Measurements from ENCODE around the gene BTNL3. TPM values are rescaled to one million over a fixed set of nuclear protein-coding genes. Genes with fewer than 3 reads are reported as not detected.

Gene BTNL3
- total RNA-seq, 1 experiment from 2014 or later = not detected

- DNase-seq (ENCODE audit: unreplicated experiment) = no peak
- Mint-ChIP-seq H3K36me3 (ENCODE audit: insufficient read depth, unreplicated experiment) (no peaks in the 10 kb centered on the region), H3K27me3 (ENCODE audit: insufficient read depth, unreplicated experiment) (no peaks in the 10 kb centered on the region), H3K4me3 (ENCODE audit: unreplicated experiment) (no peak overlapping the region), H3K27ac (ENCODE audit: low read depth, unreplicated experiment) (no peak overlapping the region), H3K4me1 (ENCODE audit: insufficient read depth, unreplicated experiment) (no peaks in the 10 kb centered on the region), H3K9me3 (ENCODE audit: unreplicated experiment) (peaks cover 8% of the 10 kb centered on the region)
- CTCF ChIA-PET = interaction anchor here (1.1 kb wide), 1 partner anchor 257 kb away, joined by 3 read pairs; no protein-coding TSS in a partner anchor
- BruUV-seq (replicated peaks) = no TSS peak
- no peak for TF ChIP-seq CTCF (IDR thresholded peaks at IDR 0.05; ENCODE audit: unreplicated experiment)
- intact Hi-C loops (cut with micrococcal nuclease) = no loop called here
- POLR2A ChIA-PET = interaction anchor here (0.7 kb wide), 1 partner anchor 182 kb away, joined by 3 read pairs; no protein-coding TSS in a partner anchor
Observed at GRCh38 chr5:180975338-180975737, 13.3 kb upstream of the BTNL3 start.

GRCh38 chr5:180976518-180976917 is 12.1 kb upstream of the BTNL3 start:
- intact Hi-C loops (cut with micrococcal nuclease) = no loop called here
- no peak overlapping the region for H3K4me3 Mint-ChIP-seq (ENCODE audit: unreplicated experiment)
- ChIA-PET POLR2A (interaction anchor here (0.7 kb wide), 1 partner anchor 115 kb away, joined by 3 read pairs; the partner anchor contains the start of gene ZFP62), CTCF (interaction anchor here (0.6 to 1.1 kb wide), 3 partner anchors 42 to 258 kb away, joined by 3 read pairs; no protein-coding TSS in a partner anchor)
- no peak overlapping the region for H3K27ac Mint-ChIP-seq (ENCODE audit: low read depth, unreplicated experiment)
- no peaks in the 10 kb centered on the region for H3K36me3 Mint-ChIP-seq (ENCODE audit: insufficient read depth, unreplicated experiment)
- no TSS peak for BruUV-seq (replicated peaks)
- H3K9me3 Mint-ChIP-seq (ENCODE audit: unreplicated experiment) = no peaks in the 10 kb centered on the region
- TF ChIP-seq CTCF (IDR thresholded peaks at IDR 0.05; ENCODE audit: unreplicated experiment) = no peak
- no peaks in the 10 kb centered on the region for H3K4me1 Mint-ChIP-seq (ENCODE audit: insufficient read depth, unreplicated experiment)
- H3K27me3 Mint-ChIP-seq (ENCODE audit: insufficient read depth, unreplicated experiment) = no peaks in the 10 kb centered on the region
- no peak for DNase-seq (ENCODE audit: unreplicated experiment)

GRCh38 chr5:180977852-180978251 is 10.8 kb upstream of the BTNL3 start:
- no TSS peak for BruUV-seq (replicated peaks)
- TF ChIP-seq CTCF (IDR thresholded peaks at IDR 0.05; ENCODE audit: unreplicated experiment) = no peak
- H3K4me1 Mint-ChIP-seq (ENCODE audit: insufficient read depth, unreplicated experiment) = no peaks in the 10 kb centered on the region
- ChIA-PET CTCF (no interaction called here), POLR2A (no interaction called here)
- no peak overlapping the region for H3K27ac Mint-ChIP-seq (ENCODE audit: low read depth, unreplicated experiment)
- H3K36me3 Mint-ChIP-seq (ENCODE audit: insufficient read depth, unreplicated experiment) = no peaks in the 10 kb centered on the region
- intact Hi-C loops (cut with micrococcal nuclease) = no loop called here
- no peak for DNase-seq (ENCODE audit: unreplicated experiment)
- no peaks in the 10 kb centered on the region for H3K9me3 Mint-ChIP-seq (ENCODE audit: unreplicated experiment)
- no peak overlapping the region for H3K4me3 Mint-ChIP-seq (ENCODE audit: unreplicated experiment)
- no peaks in the 10 kb centered on the region for H3K27me3 Mint-ChIP-seq (ENCODE audit: insufficient read depth, unreplicated experiment)

- no peaks in the 10 kb centered on the region for H3K4me1 Mint-ChIP-seq (ENCODE audit: insufficient read depth, unreplicated experiment)
- no peak for TF ChIP-seq CTCF (IDR thresholded peaks at IDR 0.05; ENCODE audit: unreplicated experiment)
- ChIA-PET POLR2A (interaction anchor here (0.9 kb wide), 1 partner anchor 27 kb away, joined by 3 read pairs; no protein-coding TSS in a partner anchor), CTCF (no interaction called here)
- no peak overlapping the region for H3K4me3 Mint-ChIP-seq (ENCODE audit: unreplicated experiment)
- intact Hi-C loops (cut with micrococcal nuclease) = no loop called here
- H3K36me3 Mint-ChIP-seq (ENCODE audit: insufficient read depth, unreplicated experiment) = no peaks in the 10 kb centered on the region
- H3K9me3 Mint-ChIP-seq (ENCODE audit: unreplicated experiment) = peaks cover 7% of the 10 kb centered on the region
- no peaks in the 10 kb centered on the region for H3K27me3 Mint-ChIP-seq (ENCODE audit: insufficient read depth, unreplicated experiment)
- no peak overlapping the region for H3K27ac Mint-ChIP-seq (ENCODE audit: low read depth, unreplicated experiment)
- DNase-seq (ENCODE audit: unreplicated experiment) = no peak
- no TSS peak for BruUV-seq (replicated peaks)
Observed at GRCh38 chr5:180982008-180982741, 6.5 kb upstream of the BTNL3 start.
